HT1080 (cell line): Measurements from ENCODE around the gene CADM3. TPM values are rescaled to one million over a fixed set of nuclear protein-coding genes. Genes with fewer than 3 reads are reported as not detected.

Experiments used
- DNase-seq: peaks from one replicate; pipeline ENCODE4 v3.0.0-alpha.2; 2015; ENCODE audit warnings: low read depth
- total RNA-seq: library from RNA; depleted of rRNA; stranded (reverse); fragments of >200 nt; shearing (Covaris generic); gene quantifications from 2 replicates; pipeline ENCODE4 v1.2.3, GENCODE V29; 2014

CADM3 gene
- total RNA-seq, 1 experiment from 2014 or later, result 2.3 TPM

- no peak for DNase-seq
Observed at GRCh38 chr1:159204161-159205141, 33.0 kb downstream of the CADM3 start, which contains the start of gene ACKR1. TSS of gene ACKR1 (plus strand) at chr1:159204875. CDS start at chr1:159204960, 85 bp downstream.

- no peak for DNase-seq
Observed at GRCh38 chr1:159205225-159205624, 33.8 kb downstream of the CADM3 start.

GRCh38 chr1:159206110-159206509 is 34.7 kb downstream of the CADM3 start:
- DNase-seq, result no peak

GRCh38 chr1:159207080-159207479 is 35.7 kb downstream of the CADM3 start:
- no peak for DNase-seq

GRCh38 chr1:159207774-159208173 is 36.4 kb downstream of the CADM3 start:
- DNase-seq, result no peak

- no peak for DNase-seq
Observed at GRCh38 chr1:159208175-159208825, 36.9 kb downstream of the CADM3 start.

GRCh38 chr1:159209061-159209460 is 37.6 kb downstream of the CADM3 start:
- no peak for DNase-seq

GRCh38 chr1:159211331-159212136 is 40.1 kb downstream of the CADM3 start:
- DNase-seq, result peak; percentile 61

- no peak for DNase-seq
Observed at GRCh38 chr1:159212596-159212995, 41.2 kb downstream of the CADM3 start.

- DNase-seq, result peak; percentile 30
Observed at GRCh38 chr1:159214149-159214760, 42.8 kb downstream of the CADM3 start.

GRCh38 chr1:159218649-159219636 is 47.5 kb downstream of the CADM3 start:
- no peak for DNase-seq

GRCh38 chr1:159222075-159222865 is 50.9 kb downstream of the CADM3 start:
- no peak for DNase-seq

GRCh38 chr1:159223004-159223403 is 51.6 kb downstream of the CADM3 start:
- DNase-seq, result no peak

GRCh38 chr1:159228554-159228953 is 57.1 kb downstream of the CADM3 start:
- DNase-seq, result no peak

GRCh38 chr1:159229260-159229885 is 58.0 kb downstream of the CADM3 start:
- DNase-seq, result peak; percentile 15

- DNase-seq, result peak; percentile 55
Observed at GRCh38 chr1:159229896-159230295, 58.5 kb downstream of the CADM3 start.

GRCh38 chr1:159239551-159240220 is 68.3 kb downstream of the CADM3 start:
- DNase-seq, result peak; percentile 28

GRCh38 chr1:159247266-159247665 is 75.9 kb downstream of the CADM3 start:
- DNase-seq, result peak; percentile 12
